ENCODE data around the gene RNF144B.

DNA sequence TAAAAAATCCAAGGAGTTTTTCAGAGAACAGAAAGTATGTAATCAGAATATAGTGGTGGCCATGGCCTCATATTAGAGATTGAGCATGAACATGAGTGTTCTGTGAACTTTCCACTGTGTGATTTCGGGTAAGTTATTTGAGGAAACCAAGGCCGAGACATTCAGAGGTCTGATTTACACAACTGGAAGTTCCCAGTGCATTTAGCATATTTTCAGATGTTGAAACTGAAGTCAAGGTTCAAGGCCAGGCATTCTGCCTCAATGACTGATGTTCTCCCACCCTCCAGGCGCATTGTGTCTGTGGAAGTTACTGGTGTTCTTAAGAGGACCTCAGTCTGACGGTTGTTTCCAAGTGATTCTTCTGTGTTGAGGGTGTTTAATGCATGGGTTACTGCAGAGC lies 26.2 kb downstream of the RNF144B start:
- TF ChIP-seq, protein P1, sequence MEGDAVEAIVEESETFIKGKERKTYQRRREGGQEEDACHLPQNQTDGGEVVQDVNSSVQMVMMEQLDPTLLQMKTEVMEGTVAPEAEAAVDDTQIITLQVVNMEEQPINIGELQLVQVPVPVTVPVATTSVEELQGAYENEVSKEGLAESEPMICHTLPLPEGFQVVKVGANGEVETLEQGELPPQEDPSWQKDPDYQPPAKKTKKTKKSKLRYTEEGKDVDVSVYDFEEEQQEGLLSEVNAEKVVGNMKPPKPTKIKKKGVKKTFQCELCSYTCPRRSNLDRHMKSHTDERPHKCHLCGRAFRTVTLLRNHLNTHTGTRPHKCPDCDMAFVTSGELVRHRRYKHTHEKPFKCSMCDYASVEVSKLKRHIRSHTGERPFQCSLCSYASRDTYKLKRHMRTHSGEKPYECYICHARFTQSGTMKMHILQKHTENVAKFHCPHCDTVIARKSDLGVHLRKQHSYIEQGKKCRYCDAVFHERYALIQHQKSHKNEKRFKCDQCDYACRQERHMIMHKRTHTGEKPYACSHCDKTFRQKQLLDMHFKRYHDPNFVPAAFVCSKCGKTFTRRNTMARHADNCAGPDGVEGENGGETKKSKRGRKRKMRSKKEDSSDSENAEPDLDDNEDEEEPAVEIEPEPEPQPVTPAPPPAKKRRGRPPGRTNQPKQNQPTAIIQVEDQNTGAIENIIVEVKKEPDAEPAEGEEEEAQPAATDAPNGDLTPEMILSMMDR (IDR thresholded peaks at IDR 0.05; ENCODE audit: insufficient read depth, low read depth, low read length): no peak
- no peak for TF ChIP-seq EZH2 (IDR thresholded peaks at IDR 0.05; ENCODE audit: insufficient read depth, low read length)

Measured in astrocyte (in vitro differentiated cells and primary cell).